Measurements from ENCODE around the gene NT5DC3. TPM values are rescaled to one million over a fixed set of nuclear protein-coding genes. Genes with fewer than 3 reads are reported as not detected.

NT5DC3 gene
- total and polyA plus RNA-seq, 2 donors (not counting 3 experiments of a cell fraction or from before 2014, with no cell fraction given): 1.5 to 6.7 TPM

DNA sequence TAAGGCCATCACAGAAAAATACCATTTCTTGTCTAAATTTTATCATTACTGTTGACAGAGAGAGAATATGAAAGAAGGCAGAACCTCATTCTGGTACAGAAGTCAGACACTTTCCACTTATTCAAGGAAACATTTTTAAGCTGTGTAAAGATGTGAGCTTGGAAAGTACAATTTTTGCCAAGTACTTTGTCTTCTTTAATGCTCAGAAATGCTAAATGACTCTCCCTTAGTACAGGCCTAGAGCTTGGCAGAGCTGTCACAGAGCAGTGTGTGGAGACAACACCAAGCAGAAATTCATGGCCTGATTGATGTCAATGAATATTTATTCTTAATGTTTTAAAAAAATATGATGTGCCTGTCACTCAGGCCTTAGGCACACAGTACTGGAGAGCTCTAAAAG lies 20.7 kb downstream of the NT5DC3 start:
- no peaks in the 10 kb centered on the region for H3K36me3 ChIP-seq (ENCODE audit: control insufficient read depth in 2 of 2, extremely low read depth in 1 of 2, insufficient read depth in 2 of 2, low read length in 2 of 2)
- no peak for DNase-seq (ENCODE audit: low read depth, low spot score)
- POLR2A ChIA-PET: no interaction called here
- no peak overlapping the region for H3K27ac ChIP-seq (ENCODE audit: insufficient read depth, low read depth, low read length)
- intact Hi-C loops (cut with micrococcal nuclease): no loop called here
- no peak for FAIRE-seq
- no peak overlapping the region for H3K4me2 ChIP-seq (ENCODE audit: insufficient read depth, low read length)
- CTCF ChIA-PET: no interaction called here
- H3K4me3 ChIP-seq (replicated peaks in 1 of 3; ENCODE audit: insufficient read depth in 1 of 3, low read depth in 1 of 3, low read length in 3 of 3): no peak overlapping the region
- H2AFZ ChIP-seq (ENCODE audit: low read depth, low read length): no peak overlapping the region
- dilution Hi-C loops (cut with MboI; ENCODE audit: extremely low pct_ligation_motif_present, low sequenced_read_pairs): no loop called here
- H3K9me1 ChIP-seq (replicated peaks; ENCODE audit: control insufficient read depth, extremely low read depth, insufficient read depth, low read length): no peaks in the 10 kb centered on the region
- H3K79me2 ChIP-seq (ENCODE audit: control insufficient read depth, insufficient read depth, low read length): no peaks in the 10 kb centered on the region
- TF ChIP-seq FOS (IDR thresholded peaks at IDR 0.05; ENCODE audit: borderline replicate concordance, insufficient read depth, low read length): no peak
- TF ChIP-seq, protein P1, sequence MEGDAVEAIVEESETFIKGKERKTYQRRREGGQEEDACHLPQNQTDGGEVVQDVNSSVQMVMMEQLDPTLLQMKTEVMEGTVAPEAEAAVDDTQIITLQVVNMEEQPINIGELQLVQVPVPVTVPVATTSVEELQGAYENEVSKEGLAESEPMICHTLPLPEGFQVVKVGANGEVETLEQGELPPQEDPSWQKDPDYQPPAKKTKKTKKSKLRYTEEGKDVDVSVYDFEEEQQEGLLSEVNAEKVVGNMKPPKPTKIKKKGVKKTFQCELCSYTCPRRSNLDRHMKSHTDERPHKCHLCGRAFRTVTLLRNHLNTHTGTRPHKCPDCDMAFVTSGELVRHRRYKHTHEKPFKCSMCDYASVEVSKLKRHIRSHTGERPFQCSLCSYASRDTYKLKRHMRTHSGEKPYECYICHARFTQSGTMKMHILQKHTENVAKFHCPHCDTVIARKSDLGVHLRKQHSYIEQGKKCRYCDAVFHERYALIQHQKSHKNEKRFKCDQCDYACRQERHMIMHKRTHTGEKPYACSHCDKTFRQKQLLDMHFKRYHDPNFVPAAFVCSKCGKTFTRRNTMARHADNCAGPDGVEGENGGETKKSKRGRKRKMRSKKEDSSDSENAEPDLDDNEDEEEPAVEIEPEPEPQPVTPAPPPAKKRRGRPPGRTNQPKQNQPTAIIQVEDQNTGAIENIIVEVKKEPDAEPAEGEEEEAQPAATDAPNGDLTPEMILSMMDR (IDR thresholded peaks at IDR 0.05; ENCODE audit: extremely low read depth in 1 of 2, insufficient read depth in 1 of 2, low read depth in 1 of 2, low read length in 2 of 2): no peak
- TF ChIP-seq, protein P2, sequence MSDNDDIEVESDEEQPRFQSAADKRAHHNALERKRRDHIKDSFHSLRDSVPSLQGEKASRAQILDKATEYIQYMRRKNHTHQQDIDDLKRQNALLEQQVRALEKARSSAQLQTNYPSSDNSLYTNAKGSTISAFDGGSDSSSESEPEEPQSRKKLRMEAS (IDR thresholded peaks at IDR 0.05; ENCODE audit: insufficient read depth, insufficient read length): no peak
- no peak for TF ChIP-seq POLR2A (IDR thresholded peaks at IDR 0.05; ENCODE audit: low read depth, low read length)
- TF ChIP-seq JUN (IDR thresholded peaks at IDR 0.05; ENCODE audit: borderline replicate concordance, insufficient read depth, insufficient read length, low read depth): no peak
- no peak for TF ChIP-seq GATA2 (IDR thresholded peaks at IDR 0.05; ENCODE audit: insufficient read depth, insufficient read length, low read depth, low read length)
- no peak for TF ChIP-seq POLR2AphosphoS5 (IDR thresholded peaks at IDR 0.05; ENCODE audit: insufficient read depth, low read depth, low read length)
- TF ChIP-seq EZH2 (IDR thresholded peaks at IDR 0.05; ENCODE audit: borderline replicate concordance, low read depth, low read length, severe bottlenecking): no peak
- TF ChIP-seq MYC (IDR thresholded peaks at IDR 0.05; ENCODE audit: low read depth, low read length): no peak
- no TSS peak for BruUV-seq (replicated peaks)
- H3K4me1 ChIP-seq (ENCODE audit: control insufficient read depth, extremely low read depth, insufficient read depth, low read length): no peaks in the 10 kb centered on the region
- H4K20me1 ChIP-seq (replicated peaks; ENCODE audit: control insufficient read depth, extremely low read depth, insufficient read depth, low read length): no peaks in the 10 kb centered on the region
- H3K9me3 ChIP-seq (replicated peaks; ENCODE audit: control insufficient read depth, insufficient read depth, low read length): no peaks in the 10 kb centered on the region
- H3K27me3 ChIP-seq (ENCODE audit: control insufficient read depth in 2 of 2, insufficient read depth in 2 of 2, low read length in 2 of 2): no peaks in the 10 kb centered on the region
- no peak overlapping the region for H3K9ac ChIP-seq (replicated peaks; ENCODE audit: extremely low read depth, insufficient read depth, low read length)

Measured in endothelial cell of umbilical vein (primary cell).